Measurements from ENCODE around the gene POC1B. TPM values are rescaled to one million over a fixed set of nuclear protein-coding genes. Genes with fewer than 3 reads are reported as not detected.
A peak's percentile ranks its signal among the peaks of the same experiment; 100 is the strongest.

POC1B gene
- total RNA-seq, 1 donor from 2014 or later, result 40.3 TPM

GRCh38 chr12:89451841-89452251 lies 74.0 kb downstream of the POC1B start:
- Histone ChIP-seq H3K27ac (peak overlapping the region; percentile 92), H3K79me2 (ENCODE audit: low read depth) (no peaks in the 10 kb centered on the region), H3K36me3 (no peaks in the 10 kb centered on the region), H3K4me2 (peak overlapping the region; percentile 57), H3F3A (ENCODE audit: low read depth) (peaks cover 23% of the 10 kb centered on the region), H4K20me1 (ENCODE audit: low read depth) (no peaks in the 10 kb centered on the region), H3K4me3 (no peak overlapping the region), H3K27me3 (no peaks in the 10 kb centered on the region), H3K4me1 (peaks cover 43% of the 10 kb centered on the region), H3K9ac (no peak overlapping the region), H3K9me3 (ENCODE audit: low read depth) (no peaks in the 10 kb centered on the region), H2AFZ (replicated peaks) (no peak overlapping the region)
- Mint-ChIP-seq H3K36me3 (peaks cover 6% of the 10 kb centered on the region), H3K27me3 (ENCODE audit: insufficient read depth, low read depth) (no peaks in the 10 kb centered on the region), H3K9me3 (no peaks in the 10 kb centered on the region), H3K4me3 (peak overlapping the region; percentile 74), H3K4me1 (peaks cover 50% of the 10 kb centered on the region), H3K27ac (peak overlapping the region; percentile 93)
- peak; percentile 74 for DNase-seq (ENCODE audit: low spot score)
- TF ChIP-seq EZH2 (IDR thresholded peaks at IDR 0.05), result no peak

GRCh38 chr12:89450907-89451306 lies 74.9 kb downstream of the POC1B start:
- Histone ChIP-seq H3K9me3 (ENCODE audit: low read depth) (no peaks in the 10 kb centered on the region), H3K79me2 (ENCODE audit: low read depth) (no peaks in the 10 kb centered on the region), H3F3A (ENCODE audit: low read depth) (peaks cover 23% of the 10 kb centered on the region), H3K4me3 (no peak overlapping the region), H2AFZ (replicated peaks) (no peak overlapping the region), H4K20me1 (ENCODE audit: low read depth) (no peaks in the 10 kb centered on the region), H3K4me1 (peaks cover 43% of the 10 kb centered on the region), H3K9ac (no peak overlapping the region), H3K4me2 (peak overlapping the region; percentile 57), H3K36me3 (no peaks in the 10 kb centered on the region), H3K27me3 (no peaks in the 10 kb centered on the region), H3K27ac (peak overlapping the region; percentile 92)
- H3K27me3 Mint-ChIP-seq (ENCODE audit: insufficient read depth, low read depth), result no peaks in the 10 kb centered on the region
- no peak for TF ChIP-seq CTCF (IDR thresholded peaks at IDR 0.05)
- TF ChIP-seq EZH2phosphoT487 (IDR thresholded peaks at IDR 0.05), result no peak
- TF ChIP-seq EZH2 (IDR thresholded peaks at IDR 0.05), result no peak
- DNase-seq (ENCODE audit: low spot score), result peak; percentile 44
- H3K9me3 Mint-ChIP-seq, result peaks cover 4% of the 10 kb centered on the region
- H3K36me3 Mint-ChIP-seq, result peaks cover 6% of the 10 kb centered on the region
- peaks cover 50% of the 10 kb centered on the region for H3K4me1 Mint-ChIP-seq
- peak overlapping the region; percentile 93 for H3K27ac Mint-ChIP-seq
- H3K4me3 Mint-ChIP-seq, result no peak overlapping the region

GRCh38 chr12:89448951-89449371 lies 76.9 kb downstream of the POC1B start:
- no peak for DNase-seq (ENCODE audit: low spot score)
- Mint-ChIP-seq H3K9me3 (peaks cover 14% of the 10 kb centered on the region), H3K4me1 (peaks cover 39% of the 10 kb centered on the region), H3K27me3 (ENCODE audit: insufficient read depth, low read depth) (no peaks in the 10 kb centered on the region), H3K27ac (no peak overlapping the region), H3K36me3 (peaks cover 10% of the 10 kb centered on the region), H3K4me3 (no peak overlapping the region)
- Histone ChIP-seq H3K27me3 (no peaks in the 10 kb centered on the region), H3F3A (ENCODE audit: low read depth) (peaks cover 23% of the 10 kb centered on the region), H3K36me3 (no peaks in the 10 kb centered on the region), H3K9me3 (ENCODE audit: low read depth) (no peaks in the 10 kb centered on the region), H4K20me1 (ENCODE audit: low read depth) (no peaks in the 10 kb centered on the region), H3K4me3 (no peak overlapping the region), H3K4me1 (peaks cover 35% of the 10 kb centered on the region), H3K9ac (no peak overlapping the region), H2AFZ (replicated peaks) (no peak overlapping the region), H3K79me2 (ENCODE audit: low read depth) (no peaks in the 10 kb centered on the region), H3K27ac (no peak overlapping the region), H3K4me2 (no peak overlapping the region)
- TF ChIP-seq EZH2 (IDR thresholded peaks at IDR 0.05), result no peak
- no peak for TF ChIP-seq CTCF (IDR thresholded peaks at IDR 0.05)
- TF ChIP-seq EZH2phosphoT487 (IDR thresholded peaks at IDR 0.05), result no peak

GRCh38 chr12:89448526-89448925 lies 77.3 kb downstream of the POC1B start:
- H3K36me3 Mint-ChIP-seq, result peaks cover 12% of the 10 kb centered on the region
- H3K36me3 ChIP-seq, result no peaks in the 10 kb centered on the region
- H3K27me3 ChIP-seq, result no peaks in the 10 kb centered on the region
- H2AFZ ChIP-seq (replicated peaks), result no peak overlapping the region
- H4K20me1 ChIP-seq (ENCODE audit: low read depth), result no peaks in the 10 kb centered on the region
- DNase-seq (ENCODE audit: low spot score), result no peak
- peaks cover 35% of the 10 kb centered on the region for H3K4me1 Mint-ChIP-seq
- H3K4me3 ChIP-seq, result no peak overlapping the region
- no peaks in the 10 kb centered on the region for H3K27me3 Mint-ChIP-seq (ENCODE audit: insufficient read depth, low read depth)
- H3K9ac ChIP-seq, result no peak overlapping the region
- no peak overlapping the region for H3K4me3 Mint-ChIP-seq
- H3F3A ChIP-seq (ENCODE audit: low read depth), result peaks cover 23% of the 10 kb centered on the region
- H3K9me3 Mint-ChIP-seq, result peaks cover 16% of the 10 kb centered on the region
- TF ChIP-seq CTCF (IDR thresholded peaks at IDR 0.05) (no peak), EZH2phosphoT487 (IDR thresholded peaks at IDR 0.05) (no peak), EZH2 (IDR thresholded peaks at IDR 0.05) (no peak)
- H3K27ac Mint-ChIP-seq, result no peak overlapping the region
- no peaks in the 10 kb centered on the region for H3K9me3 ChIP-seq (ENCODE audit: low read depth)
- peaks cover 31% of the 10 kb centered on the region for H3K4me1 ChIP-seq
- H3K27ac ChIP-seq, result no peak overlapping the region
- H3K4me2 ChIP-seq, result no peak overlapping the region
- no peaks in the 10 kb centered on the region for H3K79me2 ChIP-seq (ENCODE audit: low read depth)
